ENCODE measurements around the gene LCAT. TPM values are rescaled to one million over a fixed set of nuclear protein-coding genes. Genes with fewer than 3 reads are reported as not detected.

Gene LCAT
- polyA plus RNA-seq, 1 of the 3 experiments (the other 2 are of a cell fraction): 11.1 TPM

GRCh38 chr16:67971111-67971510 is 27.2 kb upstream of the LCAT start:
- peaks cover 4% of the 10 kb centered on the region for H3F3A ChIP-seq (replicated peaks; ENCODE audit: insufficient read depth)
- TF ChIP-seq TAF1 (IDR thresholded peaks at IDR 0.05; ENCODE audit: borderline replicate concordance, low read depth, low read length) (no peak), RAD21 (IDR thresholded peaks at IDR 0.05; ENCODE audit: low read length) (no peak), ELF1 (IDR thresholded peaks at IDR 0.05) (no peak), RXRA (IDR thresholded peaks at IDR 0.05; ENCODE audit: borderline replicate concordance, low read depth) (no peak), MAX (IDR thresholded peaks at IDR 0.05; ENCODE audit: low read depth) (no peak), RCOR1 (IDR thresholded peaks at IDR 0.05; ENCODE audit: low read length) (no peak), GABPA (IDR thresholded peaks at IDR 0.05; ENCODE audit: low read depth) (no peak), NFIC (IDR thresholded peaks at IDR 0.05; ENCODE audit: borderline replicate concordance) (no peak), TEAD4 (IDR thresholded peaks at IDR 0.05; ENCODE audit: borderline replicate concordance, insufficient read depth) (no peak), USF2 (IDR thresholded peaks at IDR 0.05; ENCODE audit: borderline replicate concordance, low read depth, low read length) (no peak), FOXJ3 (CRISPR knock-in tag; IDR thresholded peaks at IDR 0.05) (no peak), YY1 (IDR thresholded peaks at IDR 0.05; ENCODE audit: low read depth) (no peak), MXI1 (IDR thresholded peaks at IDR 0.05; ENCODE audit: low read depth, low read length) (no peak), SMC3 (IDR thresholded peaks at IDR 0.05; ENCODE audit: low read depth, low read length) (no peak), FOXM1 (IDR thresholded peaks at IDR 0.05; ENCODE audit: low read depth) (no peak), USF1 (IDR thresholded peaks at IDR 0.05; ENCODE audit: borderline replicate concordance, low read depth) (no peak), TCF12 (IDR thresholded peaks at IDR 0.05) (no peak), POLR2AphosphoS5 (IDR thresholded peaks at IDR 0.05; ENCODE audit: low read depth, low read length) (no peak), CHD2 (IDR thresholded peaks at IDR 0.05; ENCODE audit: low read length, partially characterized antibody) (no peak)
- no peaks in the 10 kb centered on the region for H3K36me3 ChIP-seq (replicated peaks in 1 of 2; ENCODE audit: control insufficient read depth in 1 of 2, insufficient read depth in 2 of 2, low read length in 1 of 2)
- no peak overlapping the region for H3K4me2 ChIP-seq
- 96% methylated on average over 9 of the region's 9 CpGs for WGBS (ENCODE audit: low lambda C conversion rate)
- no peaks in the 10 kb centered on the region for H3K9me2 ChIP-seq
- no peaks in the 10 kb centered on the region; the same call in 1 of the 2 replicates for H3K27me3 ChIP-seq (ENCODE audit: insufficient read depth)
- peaks cover 12% of the 10 kb centered on the region for H4K20me1 ChIP-seq (ENCODE audit: insufficient read depth)
- no peak overlapping the region for H3K9ac ChIP-seq
- H3K4me3 ChIP-seq (ENCODE audit: low read depth in 2 of 2, low read length in 1 of 2): no peak overlapping the region
- CTCF ChIA-PET: interaction anchor here (1.0 to 1.8 kb wide), 3 partner anchors 11 to 21 kb away, joined by 3 to 4 read pairs (median 3); no protein-coding TSS in a partner anchor
- H3K27ac ChIP-seq (ENCODE audit: low read depth in 2 of 2, low read length in 1 of 2): no peak overlapping the region
- H3K9me3 ChIP-seq: no peaks in the 10 kb centered on the region
- H2AFZ ChIP-seq (ENCODE audit: low read depth): no peak overlapping the region
- H3K79me2 ChIP-seq (ENCODE audit: insufficient read depth): peaks cover 22% of the 10 kb centered on the region
- POLR2A ChIA-PET: no interaction called here
- peaks cover 9 to 22% of the 10 kb centered on the region in 2 experiments; a peak in 3 of 4 replicates for H3K4me1 ChIP-seq (ENCODE audit: control insufficient read depth in 1 of 2, insufficient read depth in 2 of 2, low read depth in 1 of 2, low read length in 1 of 2)
- DNase-seq: no peak

Data from SK-N-SH (cell line).